Measurements from ENCODE around the gene MAT2A. TPM values are rescaled to one million over a fixed set of nuclear protein-coding genes. Genes with fewer than 3 reads are reported as not detected.

MAT2A gene
- total RNA-seq, 2 experiments from 2014 or later = 336 to 462 TPM

DNA sequence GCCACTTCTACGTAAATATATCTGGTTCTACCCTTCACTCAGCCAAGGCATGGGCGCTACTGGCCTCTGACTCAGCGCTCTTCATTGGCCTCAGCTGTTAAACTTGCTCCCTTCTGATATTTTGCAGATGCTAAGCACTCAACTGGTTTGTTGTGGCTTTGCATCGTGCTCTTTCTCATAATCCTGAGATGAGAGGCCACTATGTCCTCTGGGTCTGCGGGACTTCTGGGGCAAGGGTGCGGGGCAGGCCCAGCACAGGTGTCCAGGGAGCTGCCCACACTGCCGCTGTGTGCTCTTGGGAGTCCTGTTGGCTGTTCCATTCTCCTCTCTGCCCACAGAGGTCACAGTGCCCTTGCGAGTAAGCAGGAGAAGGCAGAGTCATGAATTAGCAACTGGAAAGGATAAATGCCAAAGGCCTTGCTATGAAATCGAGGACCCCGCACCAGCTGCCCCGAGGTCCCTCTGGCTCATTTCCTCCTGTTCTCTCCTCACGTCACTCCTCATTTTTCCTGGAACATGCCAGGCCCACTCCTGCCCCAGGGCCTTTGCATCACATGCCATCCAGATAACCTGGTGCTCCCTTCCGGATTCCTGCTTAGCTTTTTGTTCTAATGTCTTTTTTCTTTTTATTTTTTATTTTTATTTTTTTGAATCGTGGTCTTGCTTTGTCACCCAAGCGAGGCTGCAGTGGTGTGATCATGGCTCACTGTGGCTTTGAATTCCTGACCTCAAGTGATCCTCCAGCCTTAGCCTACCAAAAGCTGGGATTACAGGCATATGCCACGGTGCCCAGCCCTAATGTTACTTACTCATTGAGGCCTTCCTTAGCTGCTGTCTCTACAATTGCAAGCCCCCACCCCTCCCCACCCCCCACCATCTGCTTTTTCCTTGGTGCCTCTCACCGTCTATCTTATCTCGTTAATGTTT, 34.9 kb upstream of the MAT2A start:
- intact Hi-C loops (cut with micrococcal nuclease; ENCODE audit: unreplicated experiment) = loop anchor here (5.0 kb wide), 1 partner anchor 37 kb away; no protein-coding TSS in a partner anchor

DNA sequence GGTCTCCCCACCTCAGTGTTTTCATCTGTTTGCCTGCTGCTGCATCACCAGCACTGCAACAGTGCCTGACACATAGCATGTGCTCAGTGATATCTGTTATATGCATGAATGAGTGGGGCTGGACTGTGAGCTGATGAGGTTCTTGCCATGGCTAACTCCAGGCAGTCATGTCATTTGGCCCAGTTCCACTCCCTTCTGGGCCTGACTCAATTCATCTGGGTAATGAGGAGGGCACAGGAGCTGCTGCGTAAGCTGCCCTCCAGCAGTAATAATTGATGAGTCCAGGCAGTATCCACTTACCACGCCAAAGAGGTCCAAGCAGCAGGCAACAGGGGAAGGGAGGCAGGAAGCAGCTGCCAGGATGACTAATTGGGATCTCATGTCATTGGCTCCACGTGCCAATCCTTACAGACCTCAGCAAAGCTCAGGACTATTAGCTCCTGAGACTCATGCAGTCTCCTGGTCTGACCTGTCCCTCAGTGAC, 34.1 kb upstream of the MAT2A start:
- no peaks in the 10 kb centered on the region for H3K9me2 ChIP-seq (ENCODE audit: insufficient read depth, low read length)
- intact Hi-C loops (cut with micrococcal nuclease; ENCODE audit: unreplicated experiment) = loop anchor here (5.0 kb wide), 1 partner anchor 38 kb away; no protein-coding TSS in a partner anchor
- DNase-seq (ENCODE audit: low spot score) = no peak
- H3K27ac ChIP-seq (ENCODE audit: low read depth, low read length, poor library complexity, severe bottlenecking) = no peak overlapping the region
- H3K4me2 ChIP-seq (ENCODE audit: low read length) = no peak overlapping the region
- H4K20me1 ChIP-seq (ENCODE audit: insufficient read depth, low read length) = no peaks in the 10 kb centered on the region
- no peak overlapping the region for H3K4me3 ChIP-seq (ENCODE audit: low read depth, low read length, poor library complexity, severe bottlenecking)
- H3K9me3 ChIP-seq (ENCODE audit: low read length) = no peaks in the 10 kb centered on the region
- TF ChIP-seq, protein P1, sequence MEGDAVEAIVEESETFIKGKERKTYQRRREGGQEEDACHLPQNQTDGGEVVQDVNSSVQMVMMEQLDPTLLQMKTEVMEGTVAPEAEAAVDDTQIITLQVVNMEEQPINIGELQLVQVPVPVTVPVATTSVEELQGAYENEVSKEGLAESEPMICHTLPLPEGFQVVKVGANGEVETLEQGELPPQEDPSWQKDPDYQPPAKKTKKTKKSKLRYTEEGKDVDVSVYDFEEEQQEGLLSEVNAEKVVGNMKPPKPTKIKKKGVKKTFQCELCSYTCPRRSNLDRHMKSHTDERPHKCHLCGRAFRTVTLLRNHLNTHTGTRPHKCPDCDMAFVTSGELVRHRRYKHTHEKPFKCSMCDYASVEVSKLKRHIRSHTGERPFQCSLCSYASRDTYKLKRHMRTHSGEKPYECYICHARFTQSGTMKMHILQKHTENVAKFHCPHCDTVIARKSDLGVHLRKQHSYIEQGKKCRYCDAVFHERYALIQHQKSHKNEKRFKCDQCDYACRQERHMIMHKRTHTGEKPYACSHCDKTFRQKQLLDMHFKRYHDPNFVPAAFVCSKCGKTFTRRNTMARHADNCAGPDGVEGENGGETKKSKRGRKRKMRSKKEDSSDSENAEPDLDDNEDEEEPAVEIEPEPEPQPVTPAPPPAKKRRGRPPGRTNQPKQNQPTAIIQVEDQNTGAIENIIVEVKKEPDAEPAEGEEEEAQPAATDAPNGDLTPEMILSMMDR (conservative IDR thresholded peaks at IDR 0.05; ENCODE audit: low read length) = no peak
- TF ChIP-seq EZH2phosphoT487 (IDR thresholded peaks at IDR 0.05; ENCODE audit: borderline replicate concordance, low read depth, low read length) = no peak
- H2AFZ ChIP-seq (ENCODE audit: low read length) = no peak overlapping the region
- ChIA-PET POLR2A (no interaction called here), CTCF (ENCODE audit: unreplicated experiment) (no interaction called here)
- no peaks in the 10 kb centered on the region for H3K36me3 ChIP-seq (ENCODE audit: insufficient read depth, low read length)
- H3K4me1 ChIP-seq (ENCODE audit: insufficient read depth, low read length, poor library complexity, severe bottlenecking) = no peaks in the 10 kb centered on the region
- no TSS peak for BruUV-seq (replicated peaks)
- no peaks in the 10 kb centered on the region for H3K79me2 ChIP-seq (ENCODE audit: insufficient read depth, low read depth, low read length)

More for the DNA sequence above, 34.9 kb upstream of the MAT2A start:
- ChIA-PET CTCF (ENCODE audit: unreplicated experiment) (interaction anchor here (0.5 kb wide), 1 partner anchor 96 kb away, joined by 4 read pairs; no protein-coding TSS in a partner anchor), POLR2A (no interaction called here)
- no peak for TF ChIP-seq EZH2phosphoT487 (IDR thresholded peaks at IDR 0.05; ENCODE audit: borderline replicate concordance, low read depth, low read length)
- TF ChIP-seq, protein P1 (conservative IDR thresholded peaks at IDR 0.05; ENCODE audit: low read length) = no peak
- Histone ChIP-seq H3K4me3 (ENCODE audit: low read depth, low read length, poor library complexity, severe bottlenecking) (no peak overlapping the region), H2AFZ (ENCODE audit: low read length) (no peak overlapping the region), H4K20me1 (ENCODE audit: insufficient read depth, low read length) (no peaks in the 10 kb centered on the region), H3K27ac (ENCODE audit: low read depth, low read length, poor library complexity, severe bottlenecking) (no peak overlapping the region), H3K79me2 (ENCODE audit: insufficient read depth, low read depth, low read length) (no peaks in the 10 kb centered on the region), H3K9me3 (ENCODE audit: low read length) (no peaks in the 10 kb centered on the region), H3K36me3 (ENCODE audit: insufficient read depth, low read length) (no peaks in the 10 kb centered on the region), H3K4me1 (ENCODE audit: insufficient read depth, low read length, poor library complexity, severe bottlenecking) (no peaks in the 10 kb centered on the region), H3K9me2 (ENCODE audit: insufficient read depth, low read length) (no peaks in the 10 kb centered on the region), H3K4me2 (ENCODE audit: low read length) (no peak overlapping the region)
- no TSS peak for BruUV-seq (replicated peaks)
- DNase-seq (ENCODE audit: low spot score) = no peak
